ENCODE results near the gene RBMS3. TPM values are rescaled to one million over a fixed set of nuclear protein-coding genes. Genes with fewer than 3 reads are reported as not detected.

The RBMS3 gene
- total RNA-seq, 2 experiments from 2014 or later: 0.15 to 3.0 TPM

GRCh38 chr3:29525254-29525881 is 244.5 kb downstream of the RBMS3 start:
- no peaks in the 10 kb centered on the region for H3K27me3 Mint-ChIP-seq
- ATAC-seq: no peak
- no peaks in the 10 kb centered on the region for H3K4me1 Mint-ChIP-seq
- H3K27ac Mint-ChIP-seq: no peak overlapping the region
- no peaks in the 10 kb centered on the region for H3K36me3 Mint-ChIP-seq
- CTCF ChIA-PET: no interaction called here
- peaks cover 5% of the 10 kb centered on the region for H3K9me3 Mint-ChIP-seq (ENCODE audit: low read depth)
- DNase-seq: no peak
- H3K4me3 Mint-ChIP-seq: no peak overlapping the region

- H3K4me1 Mint-ChIP-seq: no peaks in the 10 kb centered on the region
- CTCF ChIA-PET: no interaction called here
- no peak for ATAC-seq
Observed at GRCh38 chr3:29527246-29527645, 246.4 kb downstream of the RBMS3 start.

GRCh38 chr3:29531644-29532043 is 250.8 kb downstream of the RBMS3 start:
- Mint-ChIP-seq H3K4me3 (no peak overlapping the region), H3K27me3 (no peaks in the 10 kb centered on the region), H3K4me1 (no peaks in the 10 kb centered on the region), H3K36me3 (no peaks in the 10 kb centered on the region), H3K27ac (no peak overlapping the region), H3K9me3 (ENCODE audit: low read depth) (no peaks in the 10 kb centered on the region)
- CTCF ChIA-PET: no interaction called here
- ATAC-seq (no peak), DNase-seq (no peak)

More at GRCh38 chr3:29527246-29527645, 246.4 kb downstream of the RBMS3 start:
- H3K27me3 Mint-ChIP-seq: no peaks in the 10 kb centered on the region
- peaks cover 5% of the 10 kb centered on the region for H3K9me3 Mint-ChIP-seq (ENCODE audit: low read depth)
- H3K27ac Mint-ChIP-seq: no peak overlapping the region
- H3K36me3 Mint-ChIP-seq: no peaks in the 10 kb centered on the region
- no peak for DNase-seq
- H3K4me3 Mint-ChIP-seq: no peak overlapping the region

GRCh38 chr3:29532473-29532872 is 251.6 kb downstream of the RBMS3 start:
- Mint-ChIP-seq H3K36me3 (no peaks in the 10 kb centered on the region), H3K9me3 (ENCODE audit: low read depth) (no peaks in the 10 kb centered on the region), H3K27me3 (no peaks in the 10 kb centered on the region), H3K4me1 (no peaks in the 10 kb centered on the region), H3K4me3 (no peak overlapping the region), H3K27ac (no peak overlapping the region)
- no peak for DNase-seq
- CTCF ChIA-PET: no interaction called here
- no peak for ATAC-seq

GRCh38 chr3:29534006-29534405 is 253.1 kb downstream of the RBMS3 start:
- Mint-ChIP-seq H3K27ac (no peak overlapping the region), H3K36me3 (no peaks in the 10 kb centered on the region), H3K9me3 (ENCODE audit: low read depth) (peaks cover 5% of the 10 kb centered on the region), H3K27me3 (no peaks in the 10 kb centered on the region), H3K4me3 (no peak overlapping the region), H3K4me1 (no peaks in the 10 kb centered on the region)
- CTCF ChIA-PET: no interaction called here
- DNase-seq (no peak), ATAC-seq (no peak)

- H3K9me3 Mint-ChIP-seq (ENCODE audit: low read depth): peaks cover 5% of the 10 kb centered on the region
- CTCF ChIA-PET: no interaction called here
- H3K4me3 Mint-ChIP-seq: no peak overlapping the region
- no peaks in the 10 kb centered on the region for H3K4me1 Mint-ChIP-seq
- no peak for DNase-seq
- no peak overlapping the region for H3K27ac Mint-ChIP-seq
- ATAC-seq: no peak
- no peaks in the 10 kb centered on the region for H3K36me3 Mint-ChIP-seq
- no peaks in the 10 kb centered on the region for H3K27me3 Mint-ChIP-seq
Observed at GRCh38 chr3:29536016-29536758, 255.3 kb downstream of the RBMS3 start.

GRCh38 chr3:29537889-29538609 is 257.2 kb downstream of the RBMS3 start:
- no peaks in the 10 kb centered on the region for H3K27me3 Mint-ChIP-seq
- H3K9me3 Mint-ChIP-seq (ENCODE audit: low read depth): peaks cover 7% of the 10 kb centered on the region
- H3K4me3 Mint-ChIP-seq: no peak overlapping the region
- no peaks in the 10 kb centered on the region for H3K4me1 Mint-ChIP-seq
- H3K36me3 Mint-ChIP-seq: no peaks in the 10 kb centered on the region
- CTCF ChIA-PET: no interaction called here
- no peak for DNase-seq
- ATAC-seq: no peak
- H3K27ac Mint-ChIP-seq: no peak overlapping the region

- no peak overlapping the region for H3K27ac Mint-ChIP-seq
- peaks cover 7% of the 10 kb centered on the region for H3K9me3 Mint-ChIP-seq (ENCODE audit: low read depth)
- no peaks in the 10 kb centered on the region for H3K27me3 Mint-ChIP-seq
- no peak for ATAC-seq
- H3K4me3 Mint-ChIP-seq: no peak overlapping the region
- no peaks in the 10 kb centered on the region for H3K36me3 Mint-ChIP-seq
- CTCF ChIA-PET: no interaction called here
- DNase-seq: no peak
- H3K4me1 Mint-ChIP-seq: no peaks in the 10 kb centered on the region
Observed at GRCh38 chr3:29538610-29538958, 257.7 kb downstream of the RBMS3 start.

GRCh38 chr3:29540544-29540943 is 259.7 kb downstream of the RBMS3 start:
- CTCF ChIA-PET: no interaction called here
- Mint-ChIP-seq H3K4me1 (no peaks in the 10 kb centered on the region), H3K27me3 (no peaks in the 10 kb centered on the region), H3K4me3 (no peak overlapping the region), H3K9me3 (ENCODE audit: low read depth) (peaks cover 7% of the 10 kb centered on the region), H3K36me3 (no peaks in the 10 kb centered on the region), H3K27ac (no peak overlapping the region)
- ATAC-seq (no peak), DNase-seq (no peak)

- H3K9me3 Mint-ChIP-seq (ENCODE audit: low read depth): peaks cover 2% of the 10 kb centered on the region
- DNase-seq: no peak
- H3K4me1 Mint-ChIP-seq: no peaks in the 10 kb centered on the region
- no peak overlapping the region for H3K4me3 Mint-ChIP-seq
- no peaks in the 10 kb centered on the region for H3K27me3 Mint-ChIP-seq
- H3K36me3 Mint-ChIP-seq: no peaks in the 10 kb centered on the region
- CTCF ChIA-PET: no interaction called here
- no peak overlapping the region for H3K27ac Mint-ChIP-seq
- ATAC-seq: no peak
Observed at GRCh38 chr3:29544701-29545363, 264.0 kb downstream of the RBMS3 start.

- DNase-seq: no peak
- H3K4me1 Mint-ChIP-seq: no peaks in the 10 kb centered on the region
- no peak overlapping the region for H3K27ac Mint-ChIP-seq
- ATAC-seq: no peak
- H3K27me3 Mint-ChIP-seq: no peaks in the 10 kb centered on the region
- CTCF ChIA-PET: no interaction called here
- no peaks in the 10 kb centered on the region for H3K36me3 Mint-ChIP-seq
- peaks cover 2% of the 10 kb centered on the region for H3K9me3 Mint-ChIP-seq (ENCODE audit: low read depth)
- no peak overlapping the region for H3K4me3 Mint-ChIP-seq
Observed at GRCh38 chr3:29545615-29546014, 264.7 kb downstream of the RBMS3 start.

- no peak overlapping the region for H3K4me3 Mint-ChIP-seq
- no peaks in the 10 kb centered on the region for H3K4me1 Mint-ChIP-seq
- ATAC-seq (no peak), DNase-seq (no peak)
- H3K9me3 Mint-ChIP-seq (ENCODE audit: low read depth): no peaks in the 10 kb centered on the region
- H3K27me3 Mint-ChIP-seq: no peaks in the 10 kb centered on the region
- no peak overlapping the region for H3K27ac Mint-ChIP-seq
- CTCF ChIA-PET: no interaction called here
- no peaks in the 10 kb centered on the region for H3K36me3 Mint-ChIP-seq
Observed at GRCh38 chr3:29552051-29552450, 271.2 kb downstream of the RBMS3 start.

- CTCF ChIA-PET: no interaction called here
- H3K27ac Mint-ChIP-seq: no peak overlapping the region
Observed at GRCh38 chr3:29554566-29554965, 273.7 kb downstream of the RBMS3 start.

GRCh38 chr3:29555590-29555989 is 274.7 kb downstream of the RBMS3 start:
- no peak overlapping the region for H3K4me3 Mint-ChIP-seq
- no peak overlapping the region for H3K27ac Mint-ChIP-seq
- H3K9me3 Mint-ChIP-seq (ENCODE audit: low read depth): no peaks in the 10 kb centered on the region
- DNase-seq: no peak
- H3K27me3 Mint-ChIP-seq: no peaks in the 10 kb centered on the region
- no peaks in the 10 kb centered on the region for H3K4me1 Mint-ChIP-seq
- CTCF ChIA-PET: no interaction called here
- no peak for ATAC-seq
- no peaks in the 10 kb centered on the region for H3K36me3 Mint-ChIP-seq

More at GRCh38 chr3:29554566-29554965, 273.7 kb downstream of the RBMS3 start:
- no peaks in the 10 kb centered on the region for H3K27me3 Mint-ChIP-seq
- H3K4me1 Mint-ChIP-seq: no peaks in the 10 kb centered on the region
- ATAC-seq (no peak), DNase-seq (no peak)
- H3K9me3 Mint-ChIP-seq (ENCODE audit: low read depth): no peaks in the 10 kb centered on the region
- H3K4me3 Mint-ChIP-seq: no peak overlapping the region
- H3K36me3 Mint-ChIP-seq: no peaks in the 10 kb centered on the region

Data from activated CD8-positive, alpha-beta memory T cell treated with anti-CD3 and anti-CD28 coated beads, Interleukin-2, amount 10 ng/mL, durations not matched to agents 7 days and 5 days (primary cell).